ENCODE results near the gene MTMR11.

DNA sequence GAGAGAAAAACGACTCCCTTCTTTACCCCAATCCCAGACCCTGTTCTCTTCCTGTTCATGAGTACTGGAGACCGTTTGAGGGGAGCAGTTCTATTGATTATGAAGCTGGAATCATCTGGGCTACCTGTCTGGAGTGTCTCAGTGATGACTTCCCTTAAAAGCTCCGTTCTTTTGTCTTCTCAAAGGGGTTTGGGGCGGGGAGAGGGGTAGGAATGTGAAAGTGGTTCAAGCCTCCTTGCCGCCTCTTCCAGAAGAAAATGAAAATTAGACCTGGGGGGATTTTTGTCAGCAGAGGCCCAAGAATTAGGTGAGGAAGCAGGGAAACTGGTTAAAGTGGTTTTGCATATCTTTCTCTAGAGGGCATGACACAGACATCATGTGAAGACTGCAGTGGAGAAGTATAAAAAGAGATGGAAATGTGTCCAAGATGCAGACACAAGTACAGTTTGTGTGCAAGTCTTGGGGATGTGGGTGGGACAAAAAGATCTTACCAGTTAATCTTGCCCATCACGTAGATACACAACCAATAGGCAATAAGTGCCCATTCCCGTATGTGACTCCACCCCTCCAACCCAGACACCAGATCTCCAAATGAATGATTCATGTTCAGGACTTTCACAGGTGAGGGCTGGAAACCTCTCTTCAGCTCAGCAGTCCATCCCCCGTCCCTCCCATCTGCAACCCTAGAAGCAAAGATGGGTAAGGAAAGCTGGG, 470 bp upstream of the MTMR11 start:
- TF ChIP-seq EGR1 (IDR thresholded peaks at IDR 0.05; ENCODE audit: borderline replicate concordance, low read depth, low read length) (no peak), EZH2 (IDR thresholded peaks at IDR 0.05; ENCODE audit: low read depth, low read length, severe bottlenecking) (no peak), GTF2F1 (IDR thresholded peaks at IDR 0.05; ENCODE audit: borderline replicate concordance, low read depth, low read length) (no peak), RXRA (IDR thresholded peaks at IDR 0.05; ENCODE audit: insufficient read depth, low read depth, low read length) (no peak), BACH1 (IDR thresholded peaks at IDR 0.05; ENCODE audit: low read length) (no peak), POLR2AphosphoS5 (IDR thresholded peaks at IDR 0.05; ENCODE audit: low read depth, low read length) (peak; percentile 35; the same call in 1 of the 2 replicates), ATF3 (IDR thresholded peaks at IDR 0.05; ENCODE audit: insufficient read depth, low read depth, low read length) (no peak), GABPA (IDR thresholded peaks at IDR 0.05; ENCODE audit: borderline replicate concordance, insufficient read depth, low read length) (no peak), SP1 (IDR thresholded peaks at IDR 0.05; ENCODE audit: low read depth, low read length) (no peak)
- TF ChIP-seq, protein P1, sequence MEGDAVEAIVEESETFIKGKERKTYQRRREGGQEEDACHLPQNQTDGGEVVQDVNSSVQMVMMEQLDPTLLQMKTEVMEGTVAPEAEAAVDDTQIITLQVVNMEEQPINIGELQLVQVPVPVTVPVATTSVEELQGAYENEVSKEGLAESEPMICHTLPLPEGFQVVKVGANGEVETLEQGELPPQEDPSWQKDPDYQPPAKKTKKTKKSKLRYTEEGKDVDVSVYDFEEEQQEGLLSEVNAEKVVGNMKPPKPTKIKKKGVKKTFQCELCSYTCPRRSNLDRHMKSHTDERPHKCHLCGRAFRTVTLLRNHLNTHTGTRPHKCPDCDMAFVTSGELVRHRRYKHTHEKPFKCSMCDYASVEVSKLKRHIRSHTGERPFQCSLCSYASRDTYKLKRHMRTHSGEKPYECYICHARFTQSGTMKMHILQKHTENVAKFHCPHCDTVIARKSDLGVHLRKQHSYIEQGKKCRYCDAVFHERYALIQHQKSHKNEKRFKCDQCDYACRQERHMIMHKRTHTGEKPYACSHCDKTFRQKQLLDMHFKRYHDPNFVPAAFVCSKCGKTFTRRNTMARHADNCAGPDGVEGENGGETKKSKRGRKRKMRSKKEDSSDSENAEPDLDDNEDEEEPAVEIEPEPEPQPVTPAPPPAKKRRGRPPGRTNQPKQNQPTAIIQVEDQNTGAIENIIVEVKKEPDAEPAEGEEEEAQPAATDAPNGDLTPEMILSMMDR (IDR thresholded peaks at IDR 0.05; ENCODE audit: control extremely low read depth in 1 of 3, insufficient read depth in 1 of 3, low read depth in 1 of 3, low read length in 3 of 3), result no peak

All from H1 (cell line).